ENCODE results near the gene PPP1R15A.

DNA sequence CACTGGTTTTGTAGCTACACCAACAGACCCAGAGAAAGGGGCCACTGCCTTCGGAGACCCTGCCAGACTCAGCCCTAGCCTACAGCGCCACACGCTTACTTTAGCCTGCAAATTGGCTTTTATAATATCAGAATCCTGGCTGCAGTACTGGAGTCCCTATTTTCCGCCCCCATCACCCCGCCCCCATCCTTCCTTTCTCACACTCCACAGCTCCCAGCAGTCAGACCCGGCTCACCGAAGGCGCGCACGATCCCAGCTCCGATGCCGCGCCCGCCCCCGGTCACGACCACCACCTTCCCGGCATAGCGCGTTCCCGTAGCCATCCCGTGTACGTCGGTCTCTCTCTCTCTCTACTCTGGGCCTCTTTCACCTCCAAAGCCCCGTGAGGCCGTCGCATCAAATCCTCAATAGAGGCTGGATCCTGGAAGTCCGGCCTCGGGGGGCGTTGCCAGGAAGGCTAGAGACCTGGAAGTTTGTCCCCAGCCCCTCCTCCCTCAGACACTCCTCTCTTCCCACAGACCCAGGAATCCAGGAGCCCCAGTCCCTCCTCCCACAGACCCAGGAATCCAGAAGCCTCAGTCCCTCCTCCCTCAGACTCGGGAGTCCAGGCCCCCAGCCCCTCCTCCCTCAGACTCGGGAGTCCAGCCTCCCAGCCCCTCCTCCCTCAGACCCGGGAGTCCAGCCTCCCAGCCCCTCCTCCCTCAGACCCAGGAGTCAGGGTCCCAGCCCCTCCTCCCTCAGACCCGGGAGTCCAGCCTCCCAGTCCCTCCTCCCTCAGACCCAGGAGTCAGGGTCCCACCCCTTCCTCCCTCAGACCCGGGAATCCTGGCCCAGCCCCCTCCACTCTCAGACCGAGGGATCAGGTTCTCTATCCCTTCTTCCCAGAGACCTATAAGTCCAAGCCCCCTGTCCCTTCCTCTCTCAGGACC is 35.9 kb upstream of the PPP1R15A start, which contains the start of gene HSD17B14:
- TF ChIP-seq, protein P1, sequence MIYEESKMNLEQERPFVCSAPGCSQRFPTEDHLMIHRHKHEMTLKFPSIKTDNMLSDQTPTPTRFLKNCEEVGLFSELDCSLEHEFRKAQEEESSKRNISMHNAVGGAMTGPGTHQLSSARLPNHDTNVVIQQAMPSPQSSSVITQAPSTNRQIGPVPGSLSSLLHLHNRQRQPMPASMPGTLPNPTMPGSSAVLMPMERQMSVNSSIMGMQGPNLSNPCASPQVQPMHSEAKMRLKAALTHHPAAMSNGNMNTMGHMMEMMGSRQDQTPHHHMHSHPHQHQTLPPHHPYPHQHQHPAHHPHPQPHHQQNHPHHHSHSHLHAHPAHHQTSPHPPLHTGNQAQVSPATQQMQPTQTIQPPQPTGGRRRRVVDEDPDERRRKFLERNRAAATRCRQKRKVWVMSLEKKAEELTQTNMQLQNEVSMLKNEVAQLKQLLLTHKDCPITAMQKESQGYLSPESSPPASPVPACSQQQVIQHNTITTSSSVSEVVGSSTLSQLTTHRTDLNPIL (CRISPR knock-in tag; IDR thresholded peaks at IDR 0.05; ENCODE audit: low read depth) = no peak
- no peak for TF ChIP-seq CSDC2 (CRISPR knock-in tag; IDR thresholded peaks at IDR 0.05)
- no peak for TF ChIP-seq ZNF8 (CRISPR knock-in tag; IDR thresholded peaks at IDR 0.05)
- TF ChIP-seq ARNTL (CRISPR knock-in tag; IDR thresholded peaks at IDR 0.05; ENCODE audit: borderline replicate concordance, low read depth) = no peak
- no peak for TF ChIP-seq SNAI2 (CRISPR knock-in tag; IDR thresholded peaks at IDR 0.05)
- TF ChIP-seq, protein P2, sequence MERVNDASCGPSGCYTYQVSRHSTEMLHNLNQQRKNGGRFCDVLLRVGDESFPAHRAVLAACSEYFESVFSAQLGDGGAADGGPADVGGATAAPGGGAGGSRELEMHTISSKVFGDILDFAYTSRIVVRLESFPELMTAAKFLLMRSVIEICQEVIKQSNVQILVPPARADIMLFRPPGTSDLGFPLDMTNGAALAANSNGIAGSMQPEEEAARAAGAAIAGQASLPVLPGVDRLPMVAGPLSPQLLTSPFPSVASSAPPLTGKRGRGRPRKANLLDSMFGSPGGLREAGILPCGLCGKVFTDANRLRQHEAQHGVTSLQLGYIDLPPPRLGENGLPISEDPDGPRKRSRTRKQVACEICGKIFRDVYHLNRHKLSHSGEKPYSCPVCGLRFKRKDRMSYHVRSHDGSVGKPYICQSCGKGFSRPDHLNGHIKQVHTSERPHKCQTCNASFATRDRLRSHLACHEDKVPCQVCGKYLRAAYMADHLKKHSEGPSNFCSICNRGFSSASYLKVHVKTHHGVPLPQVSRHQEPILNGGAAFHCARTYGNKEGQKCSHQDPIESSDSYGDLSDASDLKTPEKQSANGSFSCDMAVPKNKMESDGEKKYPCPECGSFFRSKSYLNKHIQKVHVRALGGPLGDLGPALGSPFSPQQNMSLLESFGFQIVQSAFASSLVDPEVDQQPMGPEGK (CRISPR knock-in tag; IDR thresholded peaks at IDR 0.05; ENCODE audit: borderline replicate concordance) = no peak
- no peak for TF ChIP-seq CSRNP3 (CRISPR knock-in tag; IDR thresholded peaks at IDR 0.05)

Data from SK-N-SH treated with all-trans-retinoic acid at 6 μM for 48 hours (cell line).